HCEC 1CT (cell line): Measurements from ENCODE around the gene CRB2.

ENCODE experiments used
- DNase-seq: peaks from one replicate; pipeline ENCODE4 v3.0.0-alpha.2; 2017

CRB2 gene

GRCh38 chr9:123424552-123425225 is 68.7 kb downstream of the CRB2 start:
- no peak for DNase-seq

- DNase-seq: no peak
Measured at GRCh38 chr9:123425261-123425821, 69.3 kb downstream of the CRB2 start.

GRCh38 chr9:123425836-123426365 is 69.9 kb downstream of the CRB2 start:
- no peak for DNase-seq

- DNase-seq: no peak
Measured at GRCh38 chr9:123426406-123426805, 70.4 kb downstream of the CRB2 start.
